Lung (tissue), 12 donors: ENCODE measurements around the gene MAIP1. TPM values are rescaled to one million over a fixed set of nuclear protein-coding genes. Genes with fewer than 3 reads are reported as not detected.

Experiments used
- ATAC-seq: fragments of 200-7000 bp; cut with Tn5 transposase; one replicate; pipeline ENCODE4 v1.9.1; 2020; ENCODE audit warnings: moderate number of reproducible peaks; ENCODE audit not compliant: insufficient read depth, low FRiP score
- DNase-seq, 3 donors: peaks; one replicate each; pipeline ENCODE4 v3.0.0-alpha.2; 2013 to 2017
- H3K27ac ChIP-seq, 2 donors: one replicate each; pipeline ENCODE4 v1.5.1; 2013; ENCODE audit warnings: mild to moderate bottlenecking in 2 of 2, moderate library complexity in 2 of 2, control low read depth in 1 of 2, inconsistent platforms in 1 of 2, low read depth in 1 of 2, low read length in 1 of 2
- H3K27me3 ChIP-seq, 3 donors: one replicate each; pipeline ENCODE4 v1.5.1; 2013; ENCODE audit warnings: low read length in 2 of 3; ENCODE audit not compliant: control insufficient read depth in 3 of 3, insufficient read depth in 3 of 3
- H3K36me3 ChIP-seq, 4 donors: one replicate each; pipeline ENCODE4 v1.5.1; 2013; ENCODE audit warnings: low read length in 4 of 4, mild to moderate bottlenecking in 1 of 4, moderate library complexity in 1 of 4; ENCODE audit not compliant: control insufficient read depth in 4 of 4, insufficient read depth in 4 of 4
- H3K4me1 ChIP-seq, 5 donors: one replicate each; pipeline ENCODE4 v1.5.1; 2013; ENCODE audit warnings: low read length in 5 of 5, mild to moderate bottlenecking in 2 of 5, moderate library complexity in 1 of 5; ENCODE audit not compliant: control insufficient read depth in 5 of 5, insufficient read depth in 5 of 5
- H3K4me3 ChIP-seq: one replicate; pipeline ENCODE4 v1.5.1; 2013; ENCODE audit warnings: mild to moderate bottlenecking, control low read depth, moderate library complexity
- H3K9ac ChIP-seq, 2 donors: one replicate each; pipeline ENCODE4 v1.5.1; 2013; ENCODE audit warnings: low read length in 2 of 2, control low read depth in 1 of 2; ENCODE audit not compliant: insufficient read depth in 1 of 2
- H3K9me3 ChIP-seq, 4 donors: one replicate each; pipeline ENCODE4 v1.5.1; 2013; ENCODE audit warnings: low read length in 3 of 4, mild to moderate bottlenecking in 1 of 4, moderate library complexity in 1 of 4; ENCODE audit not compliant: control insufficient read depth in 4 of 4, insufficient read depth in 3 of 4
- CTCF ChIP-seq: IDR thresholded peaks from 2 replicates; pipeline ENCODE4 v1.5.1; 2012; ENCODE audit warnings: mild to moderate bottlenecking; ENCODE audit errors: control extremely low read depth, extremely low read depth
- WGBS, 2 donors: extraction: QIAGEN DNeasy Blood & Tissue Kit; methylation state at CpG; one replicate each; pipeline ENCODE4 v1.1.7; 2013; 5-methylcytosine and 5-hydroxymethylcytosine counted together
- polyA plus RNA-seq, 2 donors: library from polyadenylated mRNA; stranded (reverse); fragments of 200-250 nt; gene quantifications; one replicate each; pipeline ENCODE4 v1.2.1, GENCODE V29; 2013
- total RNA-seq, 2 donors: library from RNA; depleted of rRNA in 1 of 2; stranded (reverse); fragments of >200 nt in 1 of 2; gene quantifications; one replicate each; pipeline ENCODE4 v1.2.1, GENCODE V29; 2014 to 2021
- donor health status: control.
- donor health status: control.
- donor health status: Bipolar disorder and iron deficiency.
- donor health status: healthy.
- donor health status: DM: yes; HTN: yes; CAD: no.

Gene MAIP1
- total and polyA plus RNA-seq, 4 donors = 8.2 to 18.3 (median 15.3) TPM

DNA sequence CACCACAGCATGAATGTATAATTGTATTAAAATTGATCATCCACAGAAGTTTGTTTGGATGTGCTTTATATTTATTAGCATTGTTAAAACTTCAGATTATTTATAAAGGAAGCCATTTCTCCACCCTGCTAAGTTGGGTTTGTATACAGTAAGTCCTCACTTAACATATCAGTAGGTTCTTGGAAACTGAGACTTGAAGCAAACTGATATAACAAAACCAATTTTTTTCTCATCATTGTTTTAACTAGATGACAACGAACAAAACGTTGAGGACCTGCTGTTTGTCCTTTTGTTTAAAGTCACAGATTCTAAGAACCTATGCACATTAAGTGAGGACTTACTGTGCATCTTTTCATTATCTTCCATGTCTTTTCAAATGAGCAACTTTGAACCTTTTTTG lies 27.2 kb upstream of the MAIP1 start:
- 46 to 83% methylated on average over 2 of the region's 2 CpGs for WGBS, 2 donors
- Histone ChIP-seq H3K27me3 (no peaks in the 10 kb centered on the region), H3K4me3 (no peak overlapping the region), H3K9ac (no peak overlapping the region), H3K27ac (no peak overlapping the region), H3K4me1 (peaks cover 0 to 8% (median 0%) of the 10 kb centered on the region in 5 donors), H3K9me3 (no peaks in the 10 kb centered on the region), H3K36me3 (peaks cover 4 to 19% (median 17%) of the 10 kb centered on the region in 4 donors)
- DNase-seq (no peak), ATAC-seq (no peak)
- no peak for TF ChIP-seq CTCF

- Histone ChIP-seq H3K36me3 (peaks cover 4 to 19% (median 17%) of the 10 kb centered on the region in 4 donors), H3K27ac (no peak overlapping the region), H3K27me3 (no peaks in the 10 kb centered on the region), H3K4me1 (peaks cover 0 to 8% (median 0%) of the 10 kb centered on the region in 5 donors), H3K4me3 (no peak overlapping the region), H3K9me3 (no peaks in the 10 kb centered on the region), H3K9ac (no peak overlapping the region)
- no peak for TF ChIP-seq CTCF
- DNase-seq (no peak), ATAC-seq (no peak)
Observed at GRCh38 chr2:199928626-199929025, 26.8 kb upstream of the MAIP1 start.

GRCh38 chr2:199929262-199929661 lies 26.1 kb upstream of the MAIP1 start:
- H3K9me3 ChIP-seq = no peaks in the 10 kb centered on the region
- no peak overlapping the region for H3K27ac ChIP-seq
- H3K9ac ChIP-seq = no peak overlapping the region
- H3K36me3 ChIP-seq = peaks cover 4 to 19% (median 17%) of the 10 kb centered on the region in 4 donors
- 86 to 96% methylated on average over 2 of the region's 2 CpGs for WGBS, 2 donors
- H3K27me3 ChIP-seq = no peaks in the 10 kb centered on the region
- TF ChIP-seq CTCF = no peak
- DNase-seq = no peak
- H3K4me1 ChIP-seq = peaks cover 0 to 8% (median 0%) of the 10 kb centered on the region in 5 donors
- no peak for ATAC-seq
- H3K4me3 ChIP-seq = no peak overlapping the region

DNA sequence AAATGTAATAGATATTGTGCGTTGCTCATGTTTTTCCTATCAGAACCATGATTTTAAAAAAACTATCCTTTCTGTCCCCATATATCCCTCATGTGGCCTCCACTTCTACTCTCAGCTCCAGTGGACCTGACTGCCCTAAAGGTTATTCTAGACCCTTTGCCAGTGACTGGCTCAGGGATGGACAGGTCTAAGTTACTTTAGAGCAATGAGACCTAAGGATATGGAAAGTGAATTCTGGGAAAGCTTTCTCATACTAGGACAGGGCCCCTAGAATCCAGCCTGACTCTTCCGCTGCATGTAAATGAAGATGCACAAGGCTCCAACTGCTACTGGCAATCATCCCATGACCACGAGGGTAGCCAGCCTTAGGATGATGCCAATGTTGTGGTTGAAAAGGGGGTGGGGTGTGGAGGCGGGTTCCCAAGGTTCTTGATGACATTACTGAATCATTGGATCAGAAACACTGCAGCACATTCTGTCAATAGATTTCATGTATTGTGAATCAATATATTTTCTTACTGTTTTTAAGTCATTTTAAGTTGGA lies 23.0 kb upstream of the MAIP1 start:
- no peak for TF ChIP-seq CTCF
- Histone ChIP-seq H3K4me3 (no peak overlapping the region), H3K4me1 (peaks cover 0 to 2% (median 0%) of the 10 kb centered on the region in 5 donors), H3K27ac (no peak overlapping the region), H3K9me3 (no peaks in the 10 kb centered on the region), H3K27me3 (no peaks in the 10 kb centered on the region), H3K9ac (no peak overlapping the region), H3K36me3 (peaks cover 7 to 20% (median 17%) of the 10 kb centered on the region in 4 donors)
- ATAC-seq (no peak), DNase-seq (no peak)
- WGBS, 2 donors = 71 to 78% methylated on average over 4 of the region's 4 CpGs
